ENCODE results near the gene NEK6.

NEK6 gene

GRCh38 chr9:124365036-124365435 lies 107.3 kb downstream of the NEK6 start:
- Histone ChIP-seq H3K9ac (no peak overlapping the region), H4K20me1 (ENCODE audit: insufficient read depth) (no peaks in the 10 kb centered on the region; the same call in 1 of the 2 replicates), H3K4me2 (no peak overlapping the region), H3K27ac (no peak overlapping the region), H3K27me3 (ENCODE audit: insufficient read depth, low read depth) (no peaks in the 10 kb centered on the region), H3K79me2 (ENCODE audit: insufficient read depth, low read depth) (peaks cover 26% of the 10 kb centered on the region; the same call in 1 of the 2 replicates), H2AFZ (ENCODE audit: low read depth) (no peak overlapping the region), H3K4me1 (ENCODE audit: low read depth, poor library complexity, severe bottlenecking) (no peaks in the 10 kb centered on the region), H3K4me3 (IDR thresholded peaks at IDR 0.05; ENCODE audit: insufficient read depth, low read depth, low read length) (no peak overlapping the region), H3K36me3 (ENCODE audit: insufficient read depth) (no peaks in the 10 kb centered on the region)
- no peak for TF ChIP-seq CTCF (conservative IDR thresholded peaks at IDR 0.05; ENCODE audit: low read depth, low read length)

GRCh38 chr9:124366476-124367220 lies 108.9 kb downstream of the NEK6 start:
- Histone ChIP-seq H3K27ac (no peak overlapping the region), H3K36me3 (ENCODE audit: insufficient read depth) (no peaks in the 10 kb centered on the region), H3K9ac (no peak overlapping the region), H3K27me3 (ENCODE audit: insufficient read depth, low read depth) (no peaks in the 10 kb centered on the region), H4K20me1 (ENCODE audit: insufficient read depth) (no peaks in the 10 kb centered on the region; the same call in 1 of the 2 replicates), H3K79me2 (ENCODE audit: insufficient read depth, low read depth) (peaks cover 31% of the 10 kb centered on the region; the same call in 1 of the 2 replicates), H3K4me2 (no peak overlapping the region), H3K4me3 (IDR thresholded peaks at IDR 0.05; ENCODE audit: insufficient read depth, low read depth, low read length) (no peak overlapping the region), H2AFZ (ENCODE audit: low read depth) (no peak overlapping the region), H3K4me1 (ENCODE audit: low read depth, poor library complexity, severe bottlenecking) (no peaks in the 10 kb centered on the region)
- TF ChIP-seq CTCF (conservative IDR thresholded peaks at IDR 0.05; ENCODE audit: low read depth, low read length): no peak

GRCh38 chr9:124368692-124369091 lies 110.9 kb downstream of the NEK6 start:
- Histone ChIP-seq H2AFZ (ENCODE audit: low read depth) (no peak overlapping the region), H3K4me2 (no peak overlapping the region), H3K36me3 (ENCODE audit: insufficient read depth) (no peaks in the 10 kb centered on the region), H3K27ac (no peak overlapping the region), H3K79me2 (ENCODE audit: insufficient read depth, low read depth) (peaks cover 42% of the 10 kb centered on the region; the same call in 1 of the 2 replicates), H3K9ac (no peak overlapping the region), H3K4me1 (ENCODE audit: low read depth, poor library complexity, severe bottlenecking) (no peaks in the 10 kb centered on the region), H3K27me3 (ENCODE audit: insufficient read depth, low read depth) (no peaks in the 10 kb centered on the region), H3K4me3 (IDR thresholded peaks at IDR 0.05; ENCODE audit: insufficient read depth, low read depth, low read length) (no peak overlapping the region), H4K20me1 (ENCODE audit: insufficient read depth) (no peaks in the 10 kb centered on the region; the same call in 1 of the 2 replicates)
- no peak for TF ChIP-seq CTCF (conservative IDR thresholded peaks at IDR 0.05; ENCODE audit: low read depth, low read length)

- peaks cover 49% of the 10 kb centered on the region; the same call in 1 of the 2 replicates for H3K79me2 ChIP-seq (ENCODE audit: insufficient read depth, low read depth)
Observed at GRCh38 chr9:124369231-124369797, 111.6 kb downstream of the NEK6 start.

More at GRCh38 chr9:124369231-124369797, 111.6 kb downstream of the NEK6 start:
- H3K27me3 ChIP-seq (ENCODE audit: insufficient read depth, low read depth): no peaks in the 10 kb centered on the region
- H3K4me2 ChIP-seq: no peak overlapping the region
- H4K20me1 ChIP-seq (ENCODE audit: insufficient read depth): no peaks in the 10 kb centered on the region; the same call in 1 of the 2 replicates
- H3K27ac ChIP-seq: no peak overlapping the region
- TF ChIP-seq CTCF (conservative IDR thresholded peaks at IDR 0.05; ENCODE audit: low read depth, low read length): no peak
- no peaks in the 10 kb centered on the region for H3K4me1 ChIP-seq (ENCODE audit: low read depth, poor library complexity, severe bottlenecking)
- no peak overlapping the region for H2AFZ ChIP-seq (ENCODE audit: low read depth)
- no peak overlapping the region for H3K4me3 ChIP-seq (IDR thresholded peaks at IDR 0.05; ENCODE audit: insufficient read depth, low read depth, low read length)
- H3K36me3 ChIP-seq (ENCODE audit: insufficient read depth): no peaks in the 10 kb centered on the region
- no peak overlapping the region for H3K9ac ChIP-seq

Data from KMS-11 (cell line).